Middle frontal gyrus (tissue), 1 donor: ENCODE results near the gene GIMD1.
"Not testable (repeated sequence)": the region's sequence is repeated elsewhere in the genome, so short reads cannot be mapped to it uniquely, and the experiment has no call there.

Experiments used
- DNase-seq: peaks from one replicate; pipeline ENCODE4 v3.0.0-alpha.2; 2015; ENCODE audit warnings: low spot score; ENCODE audit errors: extremely low spot score

GIMD1 gene

DNA sequence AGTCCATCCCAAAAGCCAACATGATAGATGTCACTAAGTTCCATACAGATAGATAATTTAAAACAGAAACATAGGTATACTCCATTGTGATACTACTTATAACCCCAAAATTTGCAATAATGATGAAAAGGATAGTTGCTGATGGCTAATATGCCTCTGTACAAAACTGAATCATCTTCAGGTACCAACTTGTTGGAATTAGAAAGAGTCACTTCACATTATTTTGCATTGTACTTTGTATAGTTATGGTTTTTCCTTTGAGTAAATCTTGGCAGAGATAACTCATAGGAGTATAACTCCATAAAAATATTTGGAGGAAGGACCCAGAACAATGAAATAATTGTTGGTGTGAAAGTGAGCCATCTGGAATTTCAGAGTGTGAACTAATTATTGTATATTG, 17.6 kb downstream of the GIMD1 start:
- DNase-seq = no peak

DNA sequence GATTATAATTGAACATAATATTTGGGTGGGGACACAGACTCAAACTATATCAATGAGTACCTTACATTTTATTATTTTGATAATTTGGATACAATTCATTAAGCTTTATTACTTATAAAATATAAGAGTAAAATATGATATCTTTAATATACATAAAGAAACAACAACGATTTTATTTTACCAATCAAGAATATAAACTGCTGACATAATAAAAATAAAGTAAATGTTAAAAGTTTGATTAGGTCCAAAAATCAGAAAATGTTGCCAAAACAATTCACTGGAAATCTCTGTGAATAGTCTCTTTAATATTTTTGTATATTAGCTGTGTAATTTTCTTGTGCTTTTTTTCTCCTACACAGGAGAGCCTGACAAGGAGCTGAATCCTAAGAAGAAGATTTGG, 21.4 kb downstream of the GIMD1 start:
- DNase-seq = no peak

DNA sequence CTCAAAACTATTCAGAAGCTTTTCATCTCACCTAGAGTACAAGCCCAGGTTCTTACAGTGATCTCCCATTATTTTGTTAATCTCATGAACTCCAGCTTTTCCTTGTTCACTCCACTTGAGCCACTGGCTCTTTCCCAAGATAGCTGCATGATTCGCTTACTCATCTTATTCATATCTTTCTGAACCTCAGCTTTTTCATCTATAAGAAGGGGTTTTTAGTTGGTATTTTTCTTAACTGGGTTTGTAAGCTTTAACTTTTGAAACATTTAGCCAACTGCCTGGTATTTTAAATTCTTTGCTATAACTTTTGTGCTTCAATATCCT, 24.0 kb downstream of the GIMD1 start:
- no peak for DNase-seq

DNA sequence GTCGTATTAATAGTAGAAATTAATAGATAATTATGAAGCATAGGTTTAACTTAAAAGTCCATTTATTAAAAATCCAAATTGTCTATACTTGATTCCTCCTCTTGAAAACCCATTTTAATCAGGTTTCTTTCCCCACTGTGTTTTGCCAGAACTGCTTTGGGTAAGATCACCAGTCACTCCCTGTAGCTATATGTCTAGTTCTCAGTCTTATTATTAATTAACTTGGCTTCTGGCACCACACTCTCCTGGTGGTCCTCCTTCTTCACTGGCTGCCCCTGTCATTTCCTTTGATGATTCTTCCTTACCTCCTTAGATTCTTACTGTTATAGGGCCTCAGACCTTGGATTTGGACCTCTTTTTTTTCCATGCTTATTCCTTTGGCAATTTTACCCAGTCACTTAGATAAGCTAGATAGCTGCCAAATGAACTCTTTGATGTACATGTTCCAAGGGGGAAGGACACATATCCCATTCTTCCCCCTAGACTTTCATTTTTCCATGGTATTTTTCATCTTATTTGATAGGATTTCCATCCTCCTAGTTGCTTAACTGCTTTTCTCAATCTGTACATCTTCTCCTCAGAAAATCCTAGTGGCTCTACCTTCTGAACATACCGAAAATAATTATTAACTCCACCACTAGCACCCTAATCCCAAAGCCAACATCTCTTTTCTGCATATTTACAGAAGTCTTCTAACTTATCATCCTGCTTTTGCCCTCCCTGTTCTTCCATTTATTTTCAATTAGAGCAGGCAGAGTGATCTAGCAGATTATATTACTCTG, 24.5 kb downstream of the GIMD1 start:
- DNase-seq = no peak

DNA sequence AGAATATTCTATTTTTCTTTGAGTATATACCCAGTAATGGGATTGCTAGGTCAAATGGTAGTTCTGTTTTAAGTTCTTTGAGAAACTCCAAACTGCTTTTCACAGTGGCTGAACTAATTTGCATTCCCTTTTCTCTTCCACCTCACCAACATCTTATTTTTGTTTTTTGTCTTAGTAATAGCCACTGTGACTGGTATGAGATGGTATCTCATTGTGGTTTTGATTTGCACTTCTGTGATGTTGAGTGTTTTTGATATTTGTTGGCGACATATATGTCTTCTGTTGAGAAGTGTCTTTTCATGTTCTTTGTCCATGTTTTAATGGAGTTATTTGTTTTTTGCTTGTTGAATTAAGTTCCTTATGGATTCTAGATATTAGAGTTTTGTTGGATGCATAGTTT, 27.8 kb downstream of the GIMD1 start:
- no peak for DNase-seq

DNA sequence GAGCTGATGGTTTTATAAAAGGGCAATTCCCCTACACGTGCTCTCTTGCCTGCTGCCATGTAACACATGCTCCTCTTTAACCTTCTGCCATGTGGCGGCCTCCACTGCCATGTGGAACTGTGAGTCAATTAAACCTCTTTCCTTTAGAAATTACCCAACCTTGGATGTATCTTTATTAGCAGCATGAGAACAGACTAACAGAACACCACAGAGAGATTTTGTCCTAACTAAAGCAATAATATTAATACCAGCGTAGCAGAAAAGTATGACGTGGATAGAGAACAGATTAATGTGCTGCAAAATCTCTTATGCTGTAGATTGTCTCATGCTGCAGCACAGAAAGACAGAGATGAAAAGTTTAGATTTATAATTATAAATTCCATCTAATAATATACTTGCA, 29.1 kb downstream of the GIMD1 start:
- no peak for DNase-seq

DNA sequence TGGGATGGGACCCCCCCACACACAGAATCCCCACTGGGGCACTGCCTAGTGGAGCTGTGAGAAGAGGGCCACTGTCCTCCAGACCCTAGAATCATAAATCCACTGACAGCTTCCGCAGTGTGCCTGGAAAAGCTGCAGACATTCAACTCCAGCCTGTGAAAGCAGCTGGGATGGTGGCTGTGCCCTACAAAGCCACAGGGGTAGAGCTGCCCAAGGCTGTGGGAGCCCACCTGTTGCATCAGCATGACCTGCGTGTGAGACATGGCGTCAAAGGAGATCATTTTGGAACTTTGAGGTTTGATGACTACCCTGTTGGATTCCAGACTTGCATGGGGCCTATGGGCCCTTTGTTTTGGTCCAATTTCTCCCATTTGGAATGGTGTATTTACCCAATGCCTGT, 29.9 kb downstream of the GIMD1 start:
- no peak for DNase-seq

DNA sequence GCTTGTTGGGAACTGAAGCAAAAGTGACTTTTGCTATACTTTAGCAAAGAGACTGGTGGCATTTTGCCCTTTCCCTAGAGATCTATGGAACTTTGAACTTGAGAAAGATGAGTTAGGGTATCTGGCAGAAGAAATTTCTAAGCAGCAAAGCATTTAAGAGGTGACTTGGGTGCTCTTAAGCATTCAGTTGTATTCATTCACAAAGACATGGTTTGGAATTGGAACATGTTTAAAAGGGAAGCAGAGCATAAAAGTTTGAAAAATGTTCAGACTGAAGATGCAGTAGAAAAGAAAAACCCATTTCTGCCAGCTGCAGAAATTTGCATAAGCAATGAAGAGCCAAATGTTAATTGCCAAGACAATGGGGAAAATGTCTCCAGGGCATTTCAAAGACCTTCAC, 30.7 kb downstream of the GIMD1 start:
- DNase-seq = no peak

DNA sequence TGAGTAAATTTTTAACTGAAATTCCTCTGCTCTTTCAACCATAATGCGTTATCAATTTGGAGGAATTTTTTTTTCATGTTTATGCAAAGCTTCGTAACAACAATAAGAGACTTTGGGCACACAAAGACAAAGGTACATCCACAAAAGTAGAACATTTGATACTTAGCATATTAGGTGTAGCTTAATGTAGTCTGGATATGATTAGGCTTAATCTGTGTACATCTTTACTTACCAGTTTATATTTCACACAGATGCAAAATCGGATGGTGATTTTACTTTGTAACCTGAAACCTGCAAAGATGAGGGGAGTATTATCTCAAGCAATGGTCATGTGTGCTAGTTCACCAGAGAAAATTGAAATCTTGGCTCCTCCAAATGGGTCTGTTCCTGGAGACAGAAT, 32.0 kb downstream of the GIMD1 start:
- no peak for DNase-seq

DNA sequence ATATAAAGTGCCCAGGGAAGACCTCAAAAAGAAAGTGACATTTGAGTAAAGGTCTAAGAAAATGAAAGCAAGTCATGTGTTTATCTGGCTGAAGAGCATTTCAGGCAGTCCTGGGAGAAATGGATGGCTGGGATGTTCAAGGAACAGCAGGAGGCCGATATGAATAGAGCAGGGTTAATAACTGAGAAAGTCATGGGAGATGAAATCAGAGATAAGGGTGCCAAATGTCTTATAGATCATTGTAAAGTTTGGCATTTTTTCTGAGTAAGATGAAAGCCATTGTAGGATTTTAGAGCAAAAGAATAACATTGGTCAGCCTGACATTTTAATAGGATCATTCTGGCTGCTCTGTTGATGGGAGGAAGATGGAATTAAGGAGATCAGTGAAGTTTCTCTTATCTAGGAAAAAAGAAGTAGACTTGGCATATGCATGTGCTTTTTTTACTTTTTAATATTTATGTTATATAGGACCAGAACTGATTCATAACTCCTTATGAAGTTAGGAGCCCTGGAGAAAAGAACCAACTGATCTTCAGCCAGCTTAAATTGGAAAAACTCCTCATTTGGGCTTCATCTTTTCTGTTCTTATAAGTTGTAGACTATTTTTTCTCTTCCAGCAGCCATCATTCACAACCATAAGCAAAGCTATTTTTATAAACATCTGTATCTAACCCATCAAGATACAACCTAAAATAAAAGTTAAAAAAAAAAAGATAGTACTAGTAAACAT, 33.7 kb downstream of the GIMD1 start:
- no peak for DNase-seq

DNA sequence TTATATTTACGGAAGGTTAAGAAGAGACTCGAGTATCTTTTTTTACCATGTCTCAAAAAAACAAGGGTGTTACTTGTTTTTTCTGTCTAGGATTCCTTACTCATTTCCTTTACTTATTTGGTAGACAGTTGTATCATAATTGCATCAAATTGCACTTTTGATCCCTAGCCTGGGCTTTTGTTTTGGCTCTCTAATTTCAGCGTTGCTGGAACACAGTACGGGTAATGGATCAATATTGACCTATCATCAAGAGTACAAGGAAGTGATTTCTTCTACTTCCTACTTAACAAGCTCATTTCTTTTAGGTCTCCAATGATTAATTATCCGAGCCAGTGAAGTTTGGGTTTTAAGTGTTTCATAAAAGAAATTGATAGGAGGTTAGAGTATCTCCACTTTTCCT, 35.4 kb downstream of the GIMD1 start:
- DNase-seq = no peak

DNA sequence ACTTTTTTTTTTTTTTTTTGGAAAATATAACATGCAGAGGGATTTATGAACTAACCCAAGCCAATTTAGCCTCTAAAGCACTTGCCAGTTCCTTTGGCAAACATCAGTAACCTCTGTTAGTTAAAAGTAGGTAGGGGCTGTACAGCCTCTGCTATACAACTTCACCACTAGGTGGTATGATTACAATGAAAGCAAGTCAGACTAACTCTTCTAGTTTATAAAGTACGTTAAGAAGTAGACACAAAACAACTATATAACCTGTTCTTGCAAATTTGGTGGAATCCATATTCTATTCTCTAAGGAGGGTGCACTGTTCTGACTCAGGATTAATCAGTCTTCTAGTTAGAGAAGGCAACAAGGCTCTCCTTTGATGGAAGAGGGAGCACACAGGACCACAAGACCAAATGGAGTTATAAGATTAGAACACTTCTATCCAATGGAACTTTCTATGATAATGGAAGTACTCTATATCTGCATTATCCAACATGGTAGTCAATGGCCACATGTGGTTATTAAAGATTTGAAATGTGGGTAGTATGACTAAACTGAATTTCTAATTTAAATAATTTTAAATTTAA, 39.4 kb downstream of the GIMD1 start:
- DNase-seq = no peak

DNA sequence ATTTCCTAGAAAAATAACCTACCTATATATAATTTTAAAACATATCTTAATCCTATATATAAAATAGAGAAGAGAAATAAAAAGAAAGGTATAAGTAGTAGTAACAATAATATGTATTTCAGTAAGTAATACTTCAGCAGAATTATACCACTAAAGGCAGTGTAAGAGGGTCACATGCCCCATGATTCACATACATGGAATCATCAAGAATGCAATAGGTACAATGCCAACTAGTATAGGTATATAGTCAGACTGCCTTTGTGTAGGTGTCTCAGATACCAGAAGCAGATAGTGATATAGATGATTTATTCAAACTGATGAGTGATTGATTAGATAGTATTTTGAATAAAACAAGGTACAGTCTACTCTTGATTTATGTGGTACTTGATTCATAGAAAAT, 42.8 kb downstream of the GIMD1 start:
- DNase-seq = no peak

DNA sequence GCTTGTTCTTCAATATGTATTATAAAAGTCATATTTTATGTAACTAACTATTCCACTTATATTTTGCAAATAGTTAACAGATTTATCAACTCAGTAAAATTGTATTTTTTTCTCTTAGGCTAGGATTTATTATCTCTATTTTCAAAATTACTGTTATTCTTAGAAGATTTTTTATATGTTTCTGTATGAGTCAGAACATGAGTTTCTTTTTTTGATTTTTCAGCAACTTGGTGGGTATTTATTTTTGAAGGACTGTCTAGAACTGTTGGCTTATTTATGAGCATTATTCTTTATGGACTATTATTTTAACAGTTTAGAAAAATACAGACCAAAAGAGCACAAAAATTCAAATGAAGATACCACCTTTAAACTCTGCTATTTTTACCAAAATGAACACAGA, 45.5 kb downstream of the GIMD1 start:
- no peak for DNase-seq

DNA sequence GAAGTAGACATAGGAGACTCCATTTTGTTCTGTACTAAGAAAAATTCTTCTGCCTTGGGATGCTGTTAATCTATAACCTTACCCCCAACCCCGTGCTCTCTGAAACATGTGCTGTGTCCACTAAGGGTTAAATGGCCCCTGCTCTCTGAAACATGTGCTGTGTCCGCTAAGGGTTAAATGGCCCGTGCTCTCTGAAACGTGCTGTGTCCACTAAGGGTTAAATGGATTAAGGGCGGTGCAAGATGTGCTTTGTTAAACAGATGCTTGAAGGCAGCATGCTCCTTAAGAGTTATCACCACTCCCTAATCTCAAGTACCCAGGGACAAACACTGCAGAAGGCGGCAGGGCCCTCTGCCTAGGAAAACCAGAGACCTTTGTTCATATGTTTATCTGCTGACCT, 46.8 kb downstream of the GIMD1 start:
- not testable (repeated sequence) for DNase-seq

DNA sequence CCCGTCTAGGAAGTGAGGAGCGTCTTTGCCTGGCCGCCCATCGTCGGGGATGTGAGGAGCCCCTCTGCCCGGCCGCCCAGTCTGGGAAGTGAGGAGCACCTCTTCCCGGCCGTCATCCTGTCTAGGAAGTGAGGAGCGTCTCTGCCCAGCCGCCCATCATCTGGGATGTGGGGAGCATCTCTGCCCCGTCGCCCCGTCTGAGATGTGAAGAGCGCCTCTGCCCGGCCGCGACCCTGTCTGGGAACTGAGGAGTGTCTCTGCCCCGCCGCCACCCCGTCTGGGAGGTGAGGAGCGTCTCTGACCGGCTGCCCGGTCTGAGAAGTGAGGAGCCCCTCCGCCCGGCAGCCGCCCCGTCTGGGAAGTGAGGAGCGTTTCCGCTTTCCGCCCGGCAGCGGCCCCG, 47.4 kb downstream of the GIMD1 start:
- not testable (repeated sequence) for DNase-seq

DNA sequence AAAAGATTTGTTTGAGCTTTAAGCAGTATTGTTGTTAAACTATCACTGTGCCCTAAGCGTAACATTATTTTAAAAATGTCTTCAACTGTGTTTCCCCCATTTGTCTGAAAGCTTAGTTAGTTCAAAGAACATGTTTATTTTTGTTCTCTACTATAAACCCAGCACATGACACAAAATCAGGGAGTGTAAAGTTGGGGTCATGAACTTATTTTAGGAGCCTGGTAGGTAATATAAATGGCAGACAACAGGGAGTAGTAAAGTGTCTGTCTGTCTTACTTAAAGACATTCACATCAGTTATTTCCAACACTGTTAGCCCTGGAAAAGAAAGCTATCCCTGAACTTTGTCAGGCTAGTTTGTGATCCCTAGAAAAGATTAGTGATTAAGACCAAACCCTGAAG, 48.3 kb downstream of the GIMD1 start:
- DNase-seq = no peak

DNA sequence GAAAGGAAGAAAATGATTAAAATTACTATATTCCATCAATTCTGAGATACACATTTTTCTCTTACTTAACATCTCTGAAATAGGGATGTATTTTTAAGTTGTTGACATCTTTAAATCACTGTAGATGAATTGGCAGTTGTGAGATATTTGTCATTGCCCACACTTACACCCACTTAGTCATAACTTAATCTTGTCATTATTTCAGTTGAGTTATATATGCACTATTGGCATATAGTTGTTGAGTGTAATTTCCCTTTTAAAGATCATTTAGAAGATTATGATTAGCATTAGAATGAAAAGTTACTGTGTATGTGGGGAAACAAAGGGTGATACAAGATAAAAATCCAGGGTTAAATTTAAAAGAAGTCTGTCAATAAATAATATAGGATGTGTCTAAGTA, 50.1 kb downstream of the GIMD1 start:
- no peak for DNase-seq

DNA sequence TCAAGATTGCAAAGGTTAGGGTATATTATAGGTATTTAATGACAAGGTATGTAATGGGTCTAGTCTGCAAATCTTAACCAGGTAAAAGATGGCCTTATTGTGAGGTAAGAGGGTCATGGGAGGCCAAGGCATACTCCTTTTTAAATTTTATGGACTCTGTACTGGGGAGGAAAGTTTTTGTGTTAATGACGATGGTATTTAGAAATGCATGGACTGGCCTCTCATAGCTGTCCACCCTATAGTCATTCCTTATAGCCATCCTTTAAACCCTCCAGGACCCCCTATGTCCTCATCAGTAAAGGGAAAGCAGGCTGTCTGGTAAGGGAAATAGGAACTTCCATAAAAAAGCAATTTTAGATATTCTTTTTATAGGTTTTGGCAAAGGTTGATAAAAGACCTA, 50.8 kb downstream of the GIMD1 start:
- no peak for DNase-seq

DNA sequence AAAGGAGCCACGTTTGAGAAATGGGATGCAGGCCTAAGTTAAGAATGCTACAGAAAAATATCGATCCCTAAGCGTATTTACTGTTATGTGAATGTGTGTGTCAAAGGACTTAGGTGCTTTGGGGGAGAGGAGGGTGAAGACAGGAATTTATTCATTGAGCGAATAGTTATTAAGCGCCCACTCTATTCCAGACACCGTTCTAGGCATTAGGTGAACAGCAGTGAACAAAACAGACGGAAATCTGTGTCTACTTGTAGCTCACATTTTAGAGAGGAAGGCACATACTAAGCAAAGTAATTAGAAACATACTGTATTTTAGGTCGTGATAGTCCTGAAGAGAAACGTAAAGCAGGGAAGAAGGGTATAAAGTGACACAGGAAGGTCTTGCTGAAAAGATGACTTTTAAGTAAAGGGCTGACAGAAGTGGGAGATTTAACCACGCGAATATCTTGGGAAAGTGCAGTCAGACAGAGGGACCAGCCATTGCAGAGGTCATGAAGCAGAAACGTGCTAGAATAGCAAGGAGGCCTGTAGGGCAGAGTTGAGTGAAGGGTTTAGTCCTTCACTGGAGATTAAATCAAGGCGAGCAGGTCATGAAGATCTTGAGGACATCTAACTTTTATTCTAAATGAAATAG, 51.7 kb downstream of the GIMD1 start:
- DNase-seq = no peak

DNA sequence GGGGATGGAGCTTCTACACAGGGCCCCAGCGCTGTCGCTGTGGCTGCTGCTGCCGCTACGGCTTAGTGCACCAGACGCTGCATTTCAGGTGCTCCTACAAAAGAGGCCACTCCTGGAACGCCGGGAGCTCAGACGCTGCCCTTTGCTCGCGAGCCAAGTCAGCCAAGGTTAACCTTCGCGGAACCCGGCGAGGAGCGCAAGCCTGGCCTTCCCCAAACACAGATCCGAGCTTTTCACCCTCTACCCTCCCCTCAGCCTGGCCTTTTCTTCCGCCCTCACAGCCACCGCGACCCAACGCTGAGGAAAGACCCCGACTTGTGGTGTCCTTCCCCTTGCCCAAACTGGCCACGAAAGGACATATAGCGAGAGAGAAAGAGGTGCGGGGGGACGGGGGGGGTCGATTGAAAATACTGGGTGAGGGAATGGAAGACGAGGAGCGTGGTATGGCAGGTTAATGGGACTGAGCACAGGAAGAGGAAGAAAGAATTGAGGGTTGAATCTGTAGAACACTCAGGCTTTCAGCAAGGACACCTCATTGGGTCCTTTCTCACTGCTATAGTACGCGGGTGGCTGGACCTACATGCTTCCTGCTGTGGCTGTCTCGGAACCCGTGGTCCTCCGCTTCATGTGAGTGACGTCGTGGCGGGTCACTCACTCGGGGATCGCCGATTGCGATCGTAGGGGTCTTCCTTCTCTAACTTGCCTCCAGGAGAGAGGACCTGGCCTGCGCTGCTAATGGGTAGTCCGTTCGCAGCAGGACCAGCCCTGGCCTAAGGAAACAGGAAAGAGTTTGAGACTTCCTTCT, 52.4 kb downstream of the GIMD1 start, which contains the start of the genes AIMP1 and TBCK:
TSS of gene AIMP1 (plus strand) at position 583 of the 805 bp plus-strand sequence. CDS start 8,460 bp downstream, outside the sequence.
TSS of gene TBCK (minus strand) at position 242 of the 805 bp plus-strand sequence. CDS start 7,249 bp downstream, outside the sequence.
- peak; percentile 77 for DNase-seq
